CD8-positive, alpha-beta memory T cell (primary cell): ENCODE data around the gene WDR46. TPM values are rescaled to one million over a fixed set of nuclear protein-coding genes. Genes with fewer than 3 reads are reported as not detected.
"Not testable (repeated sequence)": the region's sequence is repeated elsewhere in the genome, so short reads cannot be mapped to it uniquely, and the experiment has no call there.

Experiments used
- CTCF ChIA-PET: fragments of 350-600 bp; sonication (Branson Sonifier 250); formaldehyde crosslinking; loops from one replicate; lab custom pipeline; 2021; ENCODE audit warnings: antibody characterized with exemption; lab: Charles Lee
- POLR2A ChIA-PET: fragments of 350-600 bp; sonication (Branson Sonifier 250); formaldehyde crosslinking; loops from one replicate; lab custom pipeline; 2021; ENCODE audit warnings: antibody characterized with exemption; lab: Charles Lee
- DNase-seq, 5 donors: peaks; one replicate each; pipeline versions ENCODE4 v3.0.0 to v3.0.0-alpha.2; 2020 to 2022; ENCODE audit warnings: mixed read lengths in 1 of 5
- H3K27ac ChIP-seq: one replicate; pipeline ENCODE4 v1.7.0; 2013; ENCODE audit warnings: low read depth, mild to moderate bottlenecking, low read length, moderate library complexity
- H3K27me3 ChIP-seq: 2 replicates; pipeline ENCODE4 v1.7.0; 2013; ENCODE audit warnings: low read length, mild to moderate bottlenecking; ENCODE audit not compliant: insufficient read depth, poor library complexity, severe bottlenecking
- H3K36me3 ChIP-seq: 2 replicates; pipeline ENCODE4 v1.7.0; 2013; ENCODE audit warnings: mild to moderate bottlenecking, low read length, moderate library complexity; ENCODE audit not compliant: insufficient read depth
- H3K4me1 ChIP-seq: 2 replicates; pipeline ENCODE4 v1.7.0; 2013; ENCODE audit warnings: mild to moderate bottlenecking, low read length, moderate library complexity; ENCODE audit not compliant: insufficient read depth
- H3K4me3 ChIP-seq: 2 replicates; pipeline ENCODE4 v1.7.0; 2013; ENCODE audit warnings: mild to moderate bottlenecking, low read length
- H3K9me3 ChIP-seq: 2 replicates; pipeline ENCODE4 v1.7.0; 2013; ENCODE audit warnings: mild to moderate bottlenecking, low read length
- H3K27ac Mint-ChIP-seq, 8 donors: one replicate each; pipeline ENCODE4 v1.8.0; 2020 to 2021; ENCODE audit warnings: mixed read lengths in 8 of 8, mild to moderate bottlenecking in 6 of 8, inconsistent platforms in 3 of 8, moderate library complexity in 3 of 8
- H3K27me3 Mint-ChIP-seq, 2 donors: one replicate each; pipeline ENCODE4 v1.8.0; 2020 to 2021; ENCODE audit warnings: mixed read lengths in 2 of 2, mild to moderate bottlenecking in 1 of 2, moderate library complexity in 1 of 2
- H3K36me3 Mint-ChIP-seq, 3 donors: one replicate each; pipeline ENCODE4 v1.8.0; 2020 to 2021; ENCODE audit warnings: mixed read lengths in 3 of 3, inconsistent platforms in 1 of 3, mild to moderate bottlenecking in 1 of 3
- H3K4me1 Mint-ChIP-seq, 3 donors: one replicate each; pipeline ENCODE4 v1.8.0; 2020 to 2021; ENCODE audit warnings: mixed read lengths in 3 of 3, inconsistent platforms in 1 of 3, mild to moderate bottlenecking in 1 of 3
- H3K4me3 Mint-ChIP-seq, 7 donors: one replicate each; pipeline ENCODE4 v1.8.0; 2020 to 2021; ENCODE audit warnings: mixed read lengths in 7 of 7, mild to moderate bottlenecking in 6 of 7, moderate library complexity in 4 of 7, inconsistent platforms in 2 of 7
- H3K9me3 Mint-ChIP-seq, 5 donors: one replicate each; pipeline ENCODE4 v1.8.0; 2020 to 2022; ENCODE audit warnings: mixed read lengths in 5 of 5, mild to moderate bottlenecking in 3 of 5, moderate library complexity in 2 of 5, inconsistent platforms in 1 of 5
- polyA plus RNA-seq: library from polyadenylated mRNA; unstranded; fragments of 300-500 nt; fragmentation: Illumina TruSeq; gene quantifications from one replicate; pipeline ENCODE4 v1.2.3, GENCODE V29; 2021
- total RNA-seq, 2 experiments: library from RNA; stranded (reverse); gene quantifications; one replicate each; pipeline ENCODE4 v1.2.3, GENCODE V29; 2021

WDR46 gene
- total and polyA plus RNA-seq, 3 experiments from 2014 or later, result 76.0 to 117 (median 112) TPM

DNA sequence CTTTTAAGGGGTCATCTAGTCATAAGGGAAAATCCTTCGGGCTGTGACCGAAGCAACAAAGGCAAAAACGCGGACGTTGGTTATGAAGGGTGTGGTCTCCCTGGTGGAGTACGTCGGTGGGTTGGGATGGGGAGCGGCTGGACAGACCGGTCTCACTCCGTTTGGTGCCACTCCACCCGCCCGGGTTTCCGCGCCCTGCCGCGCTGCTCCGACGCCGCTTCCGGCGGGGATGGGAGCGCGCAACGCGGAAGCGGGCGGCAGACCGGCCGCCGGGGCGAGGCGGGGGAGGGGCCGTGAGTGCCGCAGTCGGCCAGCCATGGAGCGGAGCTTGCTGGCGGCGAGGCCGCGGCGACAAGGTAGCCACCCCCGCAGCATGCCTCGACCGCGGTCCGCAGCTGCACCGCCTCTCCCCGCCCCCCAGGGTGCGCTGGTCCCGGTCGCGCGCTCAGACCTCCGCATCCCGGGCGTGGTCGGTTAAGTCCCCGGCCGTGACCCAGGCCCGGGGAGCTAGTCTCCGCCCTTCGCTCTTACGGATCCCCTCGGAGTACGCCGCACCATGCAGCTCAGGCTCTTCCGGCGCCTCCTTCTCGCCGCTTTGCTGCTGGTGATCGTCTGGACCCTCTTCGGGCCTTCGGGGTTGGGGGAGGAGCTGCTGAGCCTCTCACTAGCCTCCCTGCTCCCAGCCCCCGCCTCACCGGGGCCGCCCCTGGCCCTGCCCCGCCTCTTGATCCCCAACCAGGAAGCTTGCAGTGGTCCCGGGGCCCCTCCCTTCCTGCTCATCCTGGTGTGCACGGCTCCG, 12.0 kb downstream of the WDR46 start, which contains the start of gene B3GALT4:
B3GALT4 (plus strand) TSS at position 260 of the 799 bp plus-strand sequence; CDS start at position 557, 297 bp downstream.
- Mint-ChIP-seq H3K9me3 (no peaks in the 10 kb centered on the region), H3K4me1 (peaks cover 61 to 92% (median 79%) of the 10 kb centered on the region in 3 donors), H3K36me3 (peaks cover 0 to 89% (median 16%) of the 10 kb centered on the region in 3 donors), H3K27me3 (no peaks in the 10 kb centered on the region), H3K27ac (peak within 1 kb of the TSS; percentile 90 to 99 (median 94)), H3K4me3 (peak within 1 kb of the TSS; percentile 88 to 98 (median 89))
- Histone ChIP-seq H3K27me3 (no peaks in the 10 kb centered on the region), H3K4me1 (peaks cover 57% of the 10 kb centered on the region), H3K9me3 (no peaks in the 10 kb centered on the region), H3K36me3 (peaks cover 26% of the 10 kb centered on the region), H3K27ac (peak within 1 kb of the TSS; percentile 68), H3K4me3 (peak within 1 kb of the TSS; percentile 80)
- POLR2A ChIA-PET, result interaction anchor here (0.6 to 2.8 kb wide), 20 partner anchors 10 to 305 kb away, joined by 3 to 41 read pairs (median 4); partner anchors contain the start of genes HLA-DPA1, PFDN6, RGL2 and RING1
- CTCF ChIA-PET, result interaction anchor here (0.6 to 3.8 kb wide), 18 partner anchors 11 to 432 kb away, joined by 3 to 38 read pairs (median 4); partner anchors contain the start of genes PFDN6, RGL2 and WDR46
- peak; percentile 58 to 79 (median 73) for DNase-seq

- H3K4me3 Mint-ChIP-seq, result peak overlapping the region; percentile 83 to 98 (median 87)
- POLR2A ChIA-PET, result interaction anchor here (0.6 to 2.8 kb wide), 14 partner anchors 11 to 305 kb away, joined by 3 to 41 read pairs (median 4); partner anchors contain the start of genes HLA-DPA1, PFDN6, RGL2 and WDR46
- Histone ChIP-seq H3K4me1 (peaks cover 57% of the 10 kb centered on the region), H3K27me3 (no peaks in the 10 kb centered on the region), H3K9me3 (no peaks in the 10 kb centered on the region), H3K27ac (peak overlapping the region; percentile 68), H3K36me3 (peaks cover 24% of the 10 kb centered on the region), H3K4me3 (peak overlapping the region; percentile 80)
- no peaks in the 10 kb centered on the region for H3K9me3 Mint-ChIP-seq
- H3K27me3 Mint-ChIP-seq, result no peaks in the 10 kb centered on the region
- peak overlapping the region; percentile 16 to 99 (median 94) for H3K27ac Mint-ChIP-seq
- H3K4me1 Mint-ChIP-seq, result peaks cover 64 to 95% (median 84%) of the 10 kb centered on the region in 3 donors
- peaks cover 0 to 90% (median 15%) of the 10 kb centered on the region in 3 donors for H3K36me3 Mint-ChIP-seq
- CTCF ChIA-PET, result interaction anchor here (0.9 to 3.8 kb wide), 10 partner anchors 12 to 431 kb away, joined by 3 to 38 read pairs (median 10); partner anchors contain the start of genes PFDN6, RGL2 and WDR46
- no peak for DNase-seq
Observed at GRCh38 chr6:33276581-33276863, 12.5 kb downstream of the WDR46 start.

DNA sequence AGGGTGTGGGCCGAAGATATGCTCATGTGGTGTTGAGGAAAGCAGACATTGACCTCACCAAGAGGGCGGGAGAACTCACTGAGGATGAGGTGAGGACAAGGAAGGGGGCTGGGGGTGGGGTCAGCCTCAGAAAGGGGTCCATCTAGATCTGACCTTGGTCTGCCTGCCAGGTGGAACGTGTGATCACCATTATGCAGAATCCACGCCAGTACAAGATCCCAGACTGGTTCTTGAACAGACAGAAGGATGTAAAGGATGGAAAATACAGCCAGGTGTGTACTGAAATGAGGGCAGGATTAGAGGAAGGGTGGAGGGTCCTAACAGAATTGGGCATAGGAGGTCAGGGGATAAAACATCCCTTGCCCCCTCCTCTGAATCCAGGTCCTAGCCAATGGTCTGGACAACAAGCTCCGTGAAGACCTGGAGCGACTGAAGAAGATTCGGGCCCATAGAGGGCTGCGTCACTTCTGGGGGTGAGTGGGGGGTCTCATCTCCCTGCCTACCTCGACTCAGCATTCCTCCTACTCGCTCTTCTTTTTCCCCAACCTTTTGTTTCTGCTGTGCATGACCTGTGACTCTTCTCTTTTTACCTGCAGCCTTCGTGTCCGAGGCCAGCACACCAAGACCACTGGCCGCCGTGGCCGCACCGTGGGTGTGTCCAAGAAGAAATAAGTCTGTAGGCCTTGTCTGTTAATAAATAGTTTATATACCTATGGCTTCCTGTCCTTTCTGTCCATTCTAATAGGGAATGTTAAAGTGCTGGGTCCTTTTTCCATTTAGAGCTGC, 13.1 kb downstream of the WDR46 start:
- not testable (repeated sequence) for DNase-seq
- POLR2A ChIA-PET, result interaction anchor here (1.0 to 2.8 kb wide), 7 partner anchors 11 to 202 kb away, joined by 3 to 41 read pairs (median 17); partner anchors contain the start of genes HLA-DPA1, PFDN6, RGL2 and WDR46

DNA sequence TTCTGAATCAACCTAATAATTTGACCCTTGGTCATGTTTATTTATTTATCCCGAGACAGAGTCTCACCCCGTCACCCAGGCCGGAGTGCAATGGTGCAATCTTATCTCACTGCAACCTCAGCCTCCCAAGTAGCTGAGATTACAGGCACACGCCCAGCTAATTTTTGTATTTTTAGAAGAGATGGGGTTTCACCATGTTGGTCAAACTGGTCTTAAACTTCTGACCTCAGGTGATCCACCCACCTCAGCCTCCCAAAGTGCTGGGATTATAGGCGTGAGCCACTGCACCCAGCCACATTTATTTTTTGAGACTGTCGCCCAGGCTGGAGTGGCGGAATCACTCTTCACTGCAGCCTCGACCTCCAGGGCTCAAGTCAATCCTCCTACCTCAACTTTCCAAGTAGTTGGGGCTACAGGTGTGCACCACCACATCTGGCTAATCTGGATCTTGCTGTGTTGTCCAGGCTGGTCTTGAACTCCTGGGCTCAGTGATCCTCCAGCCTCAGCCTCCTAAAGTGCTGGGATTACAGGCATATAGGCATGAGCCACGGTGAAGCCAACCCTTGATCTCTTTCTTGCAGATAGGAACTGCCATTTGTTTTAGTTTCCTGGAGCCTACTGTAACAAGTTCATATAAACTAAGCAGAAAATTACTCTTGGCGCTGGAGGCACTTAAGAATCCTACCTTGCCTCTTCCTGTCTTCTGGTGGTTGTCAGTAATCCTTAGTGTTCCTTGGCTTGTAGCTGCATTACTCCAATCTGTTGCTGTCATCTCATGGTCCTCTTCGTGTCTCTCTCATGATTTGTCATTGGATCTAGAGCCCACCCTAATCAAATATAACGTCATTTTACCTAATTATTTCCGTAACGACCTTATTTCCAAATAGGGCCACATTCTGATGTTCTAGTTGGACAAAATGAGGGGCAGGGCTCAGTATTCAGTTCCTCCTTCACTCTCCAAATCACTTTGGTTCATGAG, 14.8 kb downstream of the WDR46 start:
- no peak for DNase-seq
- no peaks in the 10 kb centered on the region for H3K9me3 Mint-ChIP-seq
- peak overlapping the region; percentile 92 to 100 (median 99) for H3K27ac Mint-ChIP-seq
- H3K4me1 Mint-ChIP-seq, result peaks cover 73 to 92% (median 90%) of the 10 kb centered on the region in 3 donors
- H3K27me3 Mint-ChIP-seq, result no peaks in the 10 kb centered on the region
- H3K27ac ChIP-seq, result peak overlapping the region; percentile 68
- peaks cover 0 to 82% (median 16%) of the 10 kb centered on the region in 3 donors for H3K36me3 Mint-ChIP-seq
- ChIA-PET CTCF (no interaction called here), POLR2A (no interaction called here)
- H3K27me3 ChIP-seq, result no peaks in the 10 kb centered on the region
- peak overlapping the region; percentile 84 to 100 (median 99) for H3K4me3 Mint-ChIP-seq
- H3K4me1 ChIP-seq, result peaks cover 68% of the 10 kb centered on the region
- H3K36me3 ChIP-seq, result peaks cover 27% of the 10 kb centered on the region
- H3K4me3 ChIP-seq, result no peak overlapping the region
- no peaks in the 10 kb centered on the region for H3K9me3 ChIP-seq

More for the DNA sequence above, 13.1 kb downstream of the WDR46 start:
- Mint-ChIP-seq H3K36me3 (peaks cover 0 to 90% (median 12%) of the 10 kb centered on the region in 3 donors), H3K4me3 (peak overlapping the region; percentile 83 to 98 (median 87)), H3K27ac (peak overlapping the region; percentile 16 to 99 (median 94)), H3K4me1 (peaks cover 64 to 95% (median 84%) of the 10 kb centered on the region in 3 donors)
- H3K27me3 ChIP-seq, H3K9me3 Mint-ChIP-seq, H3K27me3 Mint-ChIP-seq, H3K9me3 ChIP-seq: not testable (repeated sequence)
- Histone ChIP-seq H3K36me3 (peaks cover 24% of the 10 kb centered on the region), H3K27ac (peak overlapping the region; percentile 68), H3K4me1 (peaks cover 59% of the 10 kb centered on the region), H3K4me3 (peak overlapping the region; percentile 80)
- CTCF ChIA-PET, result interaction anchor here (0.6 to 3.8 kb wide), 7 partner anchors 13 to 1834 kb away, joined by 3 to 38 read pairs (median 11); partner anchors contain the start of genes PFDN6, RGL2 and WDR46

- POLR2A ChIA-PET, result interaction anchor here (3.2 kb wide), 1 partner anchor 25 kb away, joined by 22 read pairs; the partner anchor contains the start of gene RGL2
- no peak for DNase-seq
- H3K27me3 ChIP-seq, result no peaks in the 10 kb centered on the region
- CTCF ChIA-PET, result interaction anchor here (4.6 kb wide), 1 partner anchor 23 kb away, joined by 33 read pairs; no protein-coding TSS in a partner anchor
- H3K36me3 ChIP-seq, result peaks cover 36% of the 10 kb centered on the region
- Mint-ChIP-seq H3K36me3 (peaks cover 0 to 82% (median 19%) of the 10 kb centered on the region in 3 donors), H3K27ac (peak overlapping the region; percentile 98 to 100 (median 99)), H3K9me3 (no peaks in the 10 kb centered on the region), H3K4me3 (peak overlapping the region; percentile 98 to 100 (median 99)), H3K27me3 (no peaks in the 10 kb centered on the region), H3K4me1 (peaks cover 69 to 90% (median 82%) of the 10 kb centered on the region in 3 donors)
- H3K9me3 ChIP-seq, result no peaks in the 10 kb centered on the region
- H3K4me3 ChIP-seq, result peak overlapping the region; percentile 79
- peak overlapping the region; percentile 92 for H3K27ac ChIP-seq
- H3K4me1 ChIP-seq, result peaks cover 59% of the 10 kb centered on the region
Observed at GRCh38 chr6:33273129-33273923, 15.7 kb downstream of the WDR46 start.
